Vagina (tissue), 2 donors: Measurements from ENCODE around the gene SP5. TPM values are rescaled to one million over a fixed set of nuclear protein-coding genes. Genes with fewer than 3 reads are reported as not detected.

Source experiments
- DNase-seq, 2 donors: peaks; one replicate each; pipeline ENCODE4 v3.0.0-alpha.2; 2017; ENCODE audit errors: extremely low spot score in 2 of 2
- H3K27ac ChIP-seq: fragments of 200-600 bp; sonication (generic); one replicate; pipeline ENCODE4 v1.5.1; 2019
- H3K27me3 ChIP-seq: fragments of 200-600 bp; sonication (generic); one replicate; pipeline ENCODE4 v1.5.1; 2019
- H3K36me3 ChIP-seq, 2 donors: fragments of 200-600 bp; sonication (generic); one replicate each; pipeline ENCODE4 v1.5.1; 2017 to 2019
- H3K4me1 ChIP-seq: fragments of 200-600 bp; sonication (generic); one replicate; pipeline ENCODE4 v1.5.1; 2019
- H3K4me3 ChIP-seq, 2 donors: fragments of 200-600 bp; sonication (generic); 1 replicate in 1 of 2; 2 replicates in 1 of 2; pipeline ENCODE4 v1.5.1; 2016 to 2019
- H3K9me3 ChIP-seq: fragments of 200-600 bp; sonication (generic); one replicate; pipeline ENCODE4 v1.5.1; 2019
- CTCF ChIP-seq, 3 experiments: fragments of 450-650 bp in 2 of 3; fragments of 200-600 bp in 1 of 3; sonication (generic) in 1 of 3; IDR thresholded peaks; one replicate each; pipeline ENCODE4 v1.5.1; 2017 to 2019; ENCODE audit warnings: antibody characterized with exemption in 3 of 3, mild to moderate bottlenecking in 2 of 3, moderate library complexity in 2 of 3
- POLR2A ChIP-seq, 2 donors: fragments of 450-650 bp; IDR thresholded peaks; one replicate each; pipeline ENCODE4 v1.6.1; 2017; ENCODE audit warnings: antibody characterized with exemption in 2 of 2, mild to moderate bottlenecking in 2 of 2, moderate library complexity in 2 of 2
- POLR2AphosphoS5 ChIP-seq, 2 donors: sonication (generic); formaldehyde crosslinking; IDR thresholded peaks; one replicate each; pipeline ENCODE4 v1.9.0; 2017; ENCODE audit warnings: antibody characterized with exemption in 2 of 2, mild to moderate bottlenecking in 2 of 2, low read depth in 1 of 2; ENCODE audit not compliant: insufficient read depth in 1 of 2
- intact Hi-C: fragments of 100-400 bp; cut with DNase I; formaldehyde crosslinking; loops from one replicate; pipeline ENCODE4 v1.15.1; 2023
- total RNA-seq: library from RNA; depleted of rRNA; stranded (reverse); fragments of >200 nt; gene quantifications from one replicate; pipeline ENCODE4 v1.2.3, GENCODE V29; 2016

SP5 gene
- total RNA-seq, 1 donor from 2014 or later, result 1.7 TPM

- no peaks in the 10 kb centered on the region for H3K9me3 ChIP-seq
- H3K4me3 ChIP-seq, result no peak overlapping the region
- no peaks in the 10 kb centered on the region for H3K4me1 ChIP-seq
- TF ChIP-seq POLR2A (IDR thresholded peaks at IDR 0.05) (no peak), CTCF (IDR thresholded peaks at IDR 0.05) (no peak), POLR2AphosphoS5 (IDR thresholded peaks at IDR 0.05; ENCODE audit: insufficient read depth in 1 of 2, low read depth in 1 of 2) (no peak)
- DNase-seq, result no peak
- no peak overlapping the region for H3K27ac ChIP-seq
- H3K27me3 ChIP-seq, result no peaks in the 10 kb centered on the region
- intact Hi-C loops, result no loop called here
- no peaks in the 10 kb centered on the region for H3K36me3 ChIP-seq
Observed at GRCh38 chr2:170739048-170739447, 23.9 kb downstream of the SP5 start.

GRCh38 chr2:170739507-170740046, 24.4 kb downstream of the SP5 start:
- H3K4me1 ChIP-seq, result no peaks in the 10 kb centered on the region
- H3K9me3 ChIP-seq, result no peaks in the 10 kb centered on the region
- intact Hi-C loops, result no loop called here
- DNase-seq, result no peak
- H3K27me3 ChIP-seq, result no peaks in the 10 kb centered on the region
- H3K27ac ChIP-seq, result no peak overlapping the region
- H3K4me3 ChIP-seq, result no peak overlapping the region
- H3K36me3 ChIP-seq, result no peaks in the 10 kb centered on the region
- TF ChIP-seq CTCF (IDR thresholded peaks at IDR 0.05) (no peak), POLR2AphosphoS5 (IDR thresholded peaks at IDR 0.05; ENCODE audit: insufficient read depth in 1 of 2, low read depth in 1 of 2) (no peak), POLR2A (IDR thresholded peaks at IDR 0.05) (no peak)

GRCh38 chr2:170740660-170741059, 25.5 kb downstream of the SP5 start:
- Histone ChIP-seq H3K4me3 (no peak overlapping the region), H3K9me3 (no peaks in the 10 kb centered on the region), H3K27me3 (no peaks in the 10 kb centered on the region), H3K27ac (no peak overlapping the region), H3K36me3 (no peaks in the 10 kb centered on the region), H3K4me1 (no peaks in the 10 kb centered on the region)
- intact Hi-C loops, result no loop called here
- DNase-seq, result no peak
- TF ChIP-seq CTCF (IDR thresholded peaks at IDR 0.05) (no peak), POLR2A (IDR thresholded peaks at IDR 0.05) (no peak), POLR2AphosphoS5 (IDR thresholded peaks at IDR 0.05; ENCODE audit: insufficient read depth in 1 of 2, low read depth in 1 of 2) (no peak)

- H3K9me3 ChIP-seq, result no peaks in the 10 kb centered on the region
- DNase-seq, result no peak
- H3K27me3 ChIP-seq, result no peaks in the 10 kb centered on the region
- no peak overlapping the region for H3K4me3 ChIP-seq
- TF ChIP-seq CTCF (IDR thresholded peaks at IDR 0.05) (no peak), POLR2AphosphoS5 (IDR thresholded peaks at IDR 0.05; ENCODE audit: insufficient read depth in 1 of 2, low read depth in 1 of 2) (no peak), POLR2A (IDR thresholded peaks at IDR 0.05) (no peak)
- no peaks in the 10 kb centered on the region for H3K4me1 ChIP-seq
- H3K36me3 ChIP-seq, result no peaks in the 10 kb centered on the region
- intact Hi-C loops, result no loop called here
- no peak overlapping the region for H3K27ac ChIP-seq
Observed at GRCh38 chr2:170742000-170742399, 26.9 kb downstream of the SP5 start.

GRCh38 chr2:170742896-170743529, 27.9 kb downstream of the SP5 start:
- no peaks in the 10 kb centered on the region for H3K27me3 ChIP-seq
- no peak for TF ChIP-seq POLR2A (IDR thresholded peaks at IDR 0.05)
- H3K9me3 ChIP-seq, result no peaks in the 10 kb centered on the region
- no peak overlapping the region for H3K27ac ChIP-seq
- no peaks in the 10 kb centered on the region for H3K4me1 ChIP-seq
- H3K36me3 ChIP-seq, result no peaks in the 10 kb centered on the region
- H3K4me3 ChIP-seq, result no peak overlapping the region
- intact Hi-C loops, result no loop called here
- DNase-seq, result no peak
